Brain microvascular endothelial cell (primary cell): ENCODE results near the gene TFCP2L1.

ENCODE experiments used
- DNase-seq: peaks from one replicate; pipeline ENCODE4 v3.0.0-alpha.2; 2020
- H3K27ac ChIP-seq: fragments of 250-450 bp; sonication (Bioruptor Pico); 2 replicates; pipeline ENCODE4 v1.5.1; 2020; ENCODE audit warnings: mild to moderate bottlenecking, moderate library complexity
- H3K27me3 ChIP-seq: fragments of 250-450 bp; sonication (Bioruptor Pico); replicated peaks from 2 replicates; pipeline ENCODE4 v1.5.1; 2020; ENCODE audit warnings: mild to moderate bottlenecking
- H3K36me3 ChIP-seq: fragments of 250-450 bp; sonication (Bioruptor Pico); replicated peaks from 2 replicates; pipeline ENCODE4 v1.5.1; 2020; ENCODE audit warnings: mild to moderate bottlenecking
- H3K4me3 ChIP-seq: 2 replicates; pipeline ENCODE4 v1.5.1; 2011; ENCODE audit warnings: low read depth, mild to moderate bottlenecking, control low read depth, low read length, moderate library complexity
- in situ Hi-C: cut with HindIII; loops from 2 replicates; pipeline ENCODE4 v1.10.0; 2017; ENCODE audit warnings: low sequenced_read_pairs, low pct_ligation_motif_present
- TF ChIP-seq, protein P1 (sequence below): IDR thresholded peaks from 2 replicates; pipeline ENCODE4 v1.5.1; 2011; ENCODE audit warnings: low read depth, mild to moderate bottlenecking, moderate library complexity, low read length, control low read depth, inconsistent platforms; ENCODE audit errors: missing control alignments

The TFCP2L1 gene

DNA sequence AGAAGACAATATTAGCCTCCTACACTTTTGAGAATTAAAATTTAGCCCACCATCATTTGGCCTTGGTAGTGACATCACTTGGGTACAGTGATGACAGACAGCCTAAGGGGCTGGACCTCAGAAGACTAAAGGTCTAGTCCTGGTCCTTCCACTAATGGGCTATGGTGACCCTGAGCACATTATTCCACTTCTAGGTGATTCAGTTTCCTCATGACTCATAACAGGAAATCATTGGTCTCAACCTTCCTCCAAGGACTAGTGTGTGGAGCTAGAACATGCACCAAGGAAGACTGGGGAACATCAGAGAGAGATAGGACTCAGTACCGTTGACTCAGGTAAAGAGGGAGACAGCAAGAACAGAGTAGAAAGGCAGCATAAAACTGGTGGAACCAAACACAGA lies 64.0 kb downstream of the TFCP2L1 start:
- Histone ChIP-seq H3K27me3 (no peaks in the 10 kb centered on the region), H3K4me3 (no peak overlapping the region), H3K27ac (no peak overlapping the region), H3K36me3 (no peaks in the 10 kb centered on the region)
- TF ChIP-seq, protein P1, sequence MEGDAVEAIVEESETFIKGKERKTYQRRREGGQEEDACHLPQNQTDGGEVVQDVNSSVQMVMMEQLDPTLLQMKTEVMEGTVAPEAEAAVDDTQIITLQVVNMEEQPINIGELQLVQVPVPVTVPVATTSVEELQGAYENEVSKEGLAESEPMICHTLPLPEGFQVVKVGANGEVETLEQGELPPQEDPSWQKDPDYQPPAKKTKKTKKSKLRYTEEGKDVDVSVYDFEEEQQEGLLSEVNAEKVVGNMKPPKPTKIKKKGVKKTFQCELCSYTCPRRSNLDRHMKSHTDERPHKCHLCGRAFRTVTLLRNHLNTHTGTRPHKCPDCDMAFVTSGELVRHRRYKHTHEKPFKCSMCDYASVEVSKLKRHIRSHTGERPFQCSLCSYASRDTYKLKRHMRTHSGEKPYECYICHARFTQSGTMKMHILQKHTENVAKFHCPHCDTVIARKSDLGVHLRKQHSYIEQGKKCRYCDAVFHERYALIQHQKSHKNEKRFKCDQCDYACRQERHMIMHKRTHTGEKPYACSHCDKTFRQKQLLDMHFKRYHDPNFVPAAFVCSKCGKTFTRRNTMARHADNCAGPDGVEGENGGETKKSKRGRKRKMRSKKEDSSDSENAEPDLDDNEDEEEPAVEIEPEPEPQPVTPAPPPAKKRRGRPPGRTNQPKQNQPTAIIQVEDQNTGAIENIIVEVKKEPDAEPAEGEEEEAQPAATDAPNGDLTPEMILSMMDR = no peak
- DNase-seq = no peak
- in situ Hi-C loops = no loop called here

DNA sequence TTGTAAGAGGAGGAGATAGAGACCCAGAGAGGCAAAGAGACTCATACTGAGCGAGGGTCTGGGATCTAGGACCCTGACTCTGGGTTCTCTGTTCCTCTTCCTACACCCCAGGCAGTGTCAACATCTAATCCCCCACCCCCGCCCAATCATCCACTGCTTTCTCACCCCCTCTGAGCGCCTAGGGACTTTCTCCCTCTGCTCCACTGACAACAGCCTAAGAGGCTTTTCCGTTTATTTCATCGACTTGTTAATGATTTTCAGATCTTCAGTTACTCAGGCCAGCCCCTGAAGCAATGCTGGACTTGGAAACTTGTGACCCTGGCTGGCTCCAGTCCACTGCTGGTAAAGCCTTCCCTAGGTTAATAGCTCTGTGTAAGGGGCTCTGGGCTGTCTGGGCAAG lies 65.1 kb downstream of the TFCP2L1 start:
- DNase-seq = no peak

DNA sequence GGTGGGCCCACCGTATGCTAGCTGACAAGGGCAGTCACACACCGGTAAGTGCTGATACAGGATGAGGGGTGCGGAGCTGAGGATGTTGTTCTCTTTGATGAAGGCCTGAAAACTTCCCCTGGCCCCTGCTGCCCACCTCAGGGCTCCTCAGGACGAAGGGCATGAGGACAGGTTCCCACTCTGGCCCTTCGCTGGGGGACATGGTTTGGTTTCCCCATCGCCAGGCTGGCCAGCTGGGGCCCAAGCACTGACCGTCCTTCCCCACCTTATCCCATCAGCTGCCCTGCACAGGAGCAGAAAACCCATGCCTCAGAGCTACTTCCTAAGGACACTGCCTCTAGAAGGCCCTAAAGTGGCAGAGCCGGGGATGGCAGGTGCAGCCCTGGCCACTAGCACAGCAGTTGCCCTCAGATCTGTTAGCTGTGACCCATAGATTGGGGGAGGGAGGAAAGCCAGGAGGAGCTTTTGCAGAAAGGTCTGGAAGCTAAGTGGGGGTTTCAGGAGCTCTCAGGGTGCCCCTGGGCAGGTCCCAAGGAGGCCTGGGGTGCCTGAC lies 66.5 kb downstream of the TFCP2L1 start:
- TF ChIP-seq, protein P1 = no peak
- Histone ChIP-seq H3K36me3 (no peaks in the 10 kb centered on the region), H3K27me3 (no peaks in the 10 kb centered on the region), H3K4me3 (no peak overlapping the region), H3K27ac (no peak overlapping the region)
- DNase-seq = no peak
- in situ Hi-C loops = no loop called here

More for the DNA sequence above, 65.1 kb downstream of the TFCP2L1 start:
- no peak overlapping the region for H3K27ac ChIP-seq
- in situ Hi-C loops = no loop called here
- H3K4me3 ChIP-seq = no peak overlapping the region
- TF ChIP-seq, protein P1 = no peak
- H3K27me3 ChIP-seq = no peaks in the 10 kb centered on the region
- H3K36me3 ChIP-seq = no peaks in the 10 kb centered on the region

DNA sequence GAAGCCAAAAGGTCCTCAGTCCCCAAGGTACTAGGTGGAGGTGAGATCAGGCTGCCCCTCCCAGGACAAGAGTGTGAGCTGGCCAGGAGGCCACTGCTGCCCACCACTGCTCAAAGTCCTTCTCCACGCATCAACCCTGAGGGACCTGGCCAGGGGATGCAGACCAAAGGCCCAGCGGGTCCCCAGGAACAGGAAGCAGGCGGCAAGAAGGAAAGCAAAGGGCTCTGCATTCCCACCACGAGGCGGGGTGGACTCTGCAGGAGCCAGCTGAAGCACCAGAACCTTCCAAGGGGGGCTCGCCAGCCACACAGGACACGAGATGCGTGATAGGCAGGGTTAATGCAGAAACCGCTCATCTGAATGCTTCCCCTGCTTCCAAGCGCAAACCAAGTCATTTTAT lies 67.4 kb downstream of the TFCP2L1 start:
- TF ChIP-seq, protein P1 = no peak
- no peaks in the 10 kb centered on the region for H3K27me3 ChIP-seq
- no peak overlapping the region for H3K4me3 ChIP-seq
- no peak overlapping the region for H3K27ac ChIP-seq
- in situ Hi-C loops = no loop called here
- no peak for DNase-seq
- no peaks in the 10 kb centered on the region for H3K36me3 ChIP-seq

DNA sequence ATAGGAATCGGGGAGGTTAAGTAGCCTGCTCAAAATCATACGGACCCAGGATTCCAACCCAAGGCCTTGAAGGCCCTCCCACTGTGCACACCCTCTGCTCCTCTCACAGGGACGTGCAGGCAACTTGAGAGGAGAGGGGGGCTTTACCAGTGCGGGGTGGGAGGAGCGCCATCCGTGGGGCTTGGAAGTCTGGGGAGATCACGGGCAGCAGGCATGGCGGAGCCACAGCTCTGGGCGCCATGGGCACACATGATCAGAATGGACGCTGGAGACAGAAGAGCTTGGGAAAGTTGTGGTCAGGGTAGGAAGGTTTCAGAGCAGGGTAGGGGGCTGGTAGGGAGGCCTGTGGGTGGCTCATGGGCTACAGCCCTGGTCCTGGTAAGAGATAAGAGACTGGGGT lies 70.7 kb downstream of the TFCP2L1 start:
- in situ Hi-C loops = no loop called here
- Histone ChIP-seq H3K4me3 (no peak overlapping the region), H3K36me3 (no peaks in the 10 kb centered on the region), H3K27me3 (no peaks in the 10 kb centered on the region), H3K27ac (no peak overlapping the region)
- TF ChIP-seq, protein P1 = no peak
- DNase-seq = no peak

DNA sequence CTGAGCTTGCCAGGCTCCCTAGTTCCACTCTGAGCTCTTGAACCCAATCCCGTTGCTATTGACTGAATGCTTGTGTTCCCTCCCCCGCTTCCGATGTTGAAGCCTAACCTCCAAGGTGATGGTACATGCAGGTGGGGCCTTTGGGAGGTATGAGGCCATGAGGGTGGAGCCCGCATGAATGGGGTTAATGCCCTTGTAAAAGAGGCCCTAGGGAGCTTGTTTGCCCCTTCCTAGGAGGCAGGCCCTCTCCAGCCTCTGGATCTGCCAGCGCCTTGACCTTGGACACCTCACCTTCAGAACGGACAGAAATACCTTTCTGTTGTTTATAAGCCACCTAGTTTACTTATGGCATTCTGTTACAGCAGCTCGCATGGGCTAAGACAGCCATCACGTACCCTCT lies 71.6 kb downstream of the TFCP2L1 start:
- in situ Hi-C loops = no loop called here
- H3K4me3 ChIP-seq = no peak overlapping the region
- no peaks in the 10 kb centered on the region for H3K36me3 ChIP-seq
- H3K27ac ChIP-seq = no peak overlapping the region
- TF ChIP-seq, protein P1 = no peak
- H3K27me3 ChIP-seq = no peaks in the 10 kb centered on the region
- DNase-seq = no peak
